MCF 10A (cell line): ENCODE results near the gene SAMHD1. TPM values are rescaled to one million over a fixed set of nuclear protein-coding genes. Genes with fewer than 3 reads are reported as not detected.

ENCODE experiments used
- BruUV-seq: library from RNA; stranded (reverse); fragments of 400-500 nt; replicated peaks from 2 replicates; lab custom pipeline; 2021; lab: Mats Ljungman, UMichigan
- CTCF ChIA-PET: fragments of 300-600 bp; sonication (Branson Sonifier 250); formaldehyde crosslinking; extraction: SDS; loops from one replicate; lab custom pipeline; 2021; ENCODE audit warnings: antibody characterized with exemption, inconsistent platforms; lab: Yijun Ruan, JAX
- POLR2A ChIA-PET: fragments of 300-600, 350-650 bp; sonication (Branson Sonifier 250); formaldehyde crosslinking; extraction: SDS; loops from one replicate; lab custom pipeline; 2020; ENCODE audit warnings: antibody characterized with exemption, inconsistent platforms; lab: Yijun Ruan, JAX
- DNase-seq: peaks from one replicate; pipeline ENCODE4 v3.0.0-alpha.2; 2018; ENCODE audit not compliant: unreplicated experiment
- H3K27ac Mint-ChIP-seq: one replicate; pipeline ENCODE4 v1.8.0; 2022; ENCODE audit warnings: mild to moderate bottlenecking, low read depth, mixed read lengths; ENCODE audit not compliant: unreplicated experiment
- H3K27me3 Mint-ChIP-seq: one replicate; pipeline ENCODE4 v1.8.0; 2022; ENCODE audit warnings: mixed read lengths; ENCODE audit not compliant: insufficient read depth, unreplicated experiment
- H3K36me3 Mint-ChIP-seq: one replicate; pipeline ENCODE4 v1.8.0; 2022; ENCODE audit warnings: mild to moderate bottlenecking, moderate library complexity, mixed read lengths; ENCODE audit not compliant: insufficient read depth, unreplicated experiment
- H3K4me1 Mint-ChIP-seq: one replicate; pipeline ENCODE4 v1.8.0; 2022; ENCODE audit warnings: mixed read lengths; ENCODE audit not compliant: insufficient read depth, unreplicated experiment
- H3K4me3 Mint-ChIP-seq: one replicate; pipeline ENCODE4 v1.8.0; 2022; ENCODE audit warnings: mild to moderate bottlenecking, moderate library complexity, mixed read lengths; ENCODE audit not compliant: unreplicated experiment
- H3K9me3 Mint-ChIP-seq: one replicate; pipeline ENCODE4 v1.8.0; 2022; ENCODE audit warnings: mixed read lengths; ENCODE audit not compliant: unreplicated experiment
- intact Hi-C: fragments of 100-400 bp; cut with micrococcal nuclease; formaldehyde crosslinking; loops from 2 replicates; pipeline ENCODE4 v1.14.1; 2022
- total RNA-seq: library from RNA; stranded (reverse); gene quantifications from 2 replicates; pipeline ENCODE4 v1.2.3, GENCODE V29; 2022
- TF ChIP-seq, protein P1 (sequence below): fragments of 200-600 bp; IDR thresholded peaks from one replicate; pipeline ENCODE4 v1.8.0; 2022; ENCODE audit warnings: antibody characterized with exemption, mild to moderate bottlenecking; ENCODE audit not compliant: unreplicated experiment

Gene SAMHD1
- total RNA-seq, 1 experiment from 2014 or later: 2.6 TPM

GRCh38 chr20:36904690-36905089, 46.8 kb downstream of the SAMHD1 start:
- Mint-ChIP-seq H3K9me3 (no peaks in the 10 kb centered on the region), H3K27me3 (no peaks in the 10 kb centered on the region), H3K27ac (no peak overlapping the region), H3K4me1 (no peaks in the 10 kb centered on the region), H3K36me3 (peaks cover 7% of the 10 kb centered on the region), H3K4me3 (no peak overlapping the region)
- no peak for DNase-seq
- POLR2A ChIA-PET: no interaction called here
- TF ChIP-seq, protein P1, sequence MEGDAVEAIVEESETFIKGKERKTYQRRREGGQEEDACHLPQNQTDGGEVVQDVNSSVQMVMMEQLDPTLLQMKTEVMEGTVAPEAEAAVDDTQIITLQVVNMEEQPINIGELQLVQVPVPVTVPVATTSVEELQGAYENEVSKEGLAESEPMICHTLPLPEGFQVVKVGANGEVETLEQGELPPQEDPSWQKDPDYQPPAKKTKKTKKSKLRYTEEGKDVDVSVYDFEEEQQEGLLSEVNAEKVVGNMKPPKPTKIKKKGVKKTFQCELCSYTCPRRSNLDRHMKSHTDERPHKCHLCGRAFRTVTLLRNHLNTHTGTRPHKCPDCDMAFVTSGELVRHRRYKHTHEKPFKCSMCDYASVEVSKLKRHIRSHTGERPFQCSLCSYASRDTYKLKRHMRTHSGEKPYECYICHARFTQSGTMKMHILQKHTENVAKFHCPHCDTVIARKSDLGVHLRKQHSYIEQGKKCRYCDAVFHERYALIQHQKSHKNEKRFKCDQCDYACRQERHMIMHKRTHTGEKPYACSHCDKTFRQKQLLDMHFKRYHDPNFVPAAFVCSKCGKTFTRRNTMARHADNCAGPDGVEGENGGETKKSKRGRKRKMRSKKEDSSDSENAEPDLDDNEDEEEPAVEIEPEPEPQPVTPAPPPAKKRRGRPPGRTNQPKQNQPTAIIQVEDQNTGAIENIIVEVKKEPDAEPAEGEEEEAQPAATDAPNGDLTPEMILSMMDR: no peak
- intact Hi-C loops: no loop called here
- no TSS peak for BruUV-seq
- CTCF ChIA-PET: interaction anchor here (0.6 to 1.4 kb wide), 3 partner anchors 18 to 112 kb away, joined by 3 to 5 read pairs (median 4); no protein-coding TSS in a partner anchor

DNA sequence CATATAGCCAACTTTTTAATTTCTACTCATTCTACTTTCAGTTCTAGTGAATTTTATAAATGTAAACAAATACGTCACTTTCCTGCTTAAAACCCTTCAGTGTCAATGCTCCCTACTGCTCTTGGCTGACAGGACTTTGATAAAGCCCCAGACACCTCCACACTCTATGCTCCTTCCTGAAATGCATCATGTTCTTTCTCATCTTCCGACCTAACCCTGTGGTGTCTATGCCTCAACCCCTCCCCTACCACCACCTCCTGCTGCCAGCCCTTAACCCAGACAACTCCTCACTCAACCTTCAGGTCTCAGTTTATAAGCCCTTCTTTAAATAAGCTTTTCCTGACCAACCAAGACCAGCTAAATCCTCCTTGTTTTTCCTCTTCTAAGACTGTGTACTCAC, 56.5 kb downstream of the SAMHD1 start:
- no TSS peak for BruUV-seq
- DNase-seq: no peak
- TF ChIP-seq, protein P1: no peak
- CTCF ChIA-PET: no interaction called here
- Mint-ChIP-seq H3K4me3 (no peak overlapping the region), H3K4me1 (no peaks in the 10 kb centered on the region), H3K27me3 (no peaks in the 10 kb centered on the region), H3K9me3 (no peaks in the 10 kb centered on the region), H3K27ac (no peak overlapping the region), H3K36me3 (no peaks in the 10 kb centered on the region)
- intact Hi-C loops: no loop called here
- POLR2A ChIA-PET: no interaction called here

GRCh38 chr20:36893801-36894200, 57.7 kb downstream of the SAMHD1 start:
- ChIA-PET CTCF (interaction anchor here (0.5 to 1.9 kb wide), 6 partner anchors 80 to 692 kb away, joined by 3 to 5 read pairs (median 4); partner anchors contain the start of gene NDRG3), POLR2A (interaction anchor here (0.5 to 1.2 kb wide), 4 partner anchors 8 to 153 kb away, joined by 3 to 4 read pairs (median 3); no protein-coding TSS in a partner anchor)
- no peaks in the 10 kb centered on the region for H3K36me3 Mint-ChIP-seq
- DNase-seq: no peak
- H3K4me3 Mint-ChIP-seq: no peak overlapping the region
- no peaks in the 10 kb centered on the region for H3K27me3 Mint-ChIP-seq
- H3K4me1 Mint-ChIP-seq: no peaks in the 10 kb centered on the region
- intact Hi-C loops: no loop called here
- no TSS peak for BruUV-seq
- no peaks in the 10 kb centered on the region for H3K9me3 Mint-ChIP-seq
- TF ChIP-seq, protein P1: no peak
- no peak overlapping the region for H3K27ac Mint-ChIP-seq

DNA sequence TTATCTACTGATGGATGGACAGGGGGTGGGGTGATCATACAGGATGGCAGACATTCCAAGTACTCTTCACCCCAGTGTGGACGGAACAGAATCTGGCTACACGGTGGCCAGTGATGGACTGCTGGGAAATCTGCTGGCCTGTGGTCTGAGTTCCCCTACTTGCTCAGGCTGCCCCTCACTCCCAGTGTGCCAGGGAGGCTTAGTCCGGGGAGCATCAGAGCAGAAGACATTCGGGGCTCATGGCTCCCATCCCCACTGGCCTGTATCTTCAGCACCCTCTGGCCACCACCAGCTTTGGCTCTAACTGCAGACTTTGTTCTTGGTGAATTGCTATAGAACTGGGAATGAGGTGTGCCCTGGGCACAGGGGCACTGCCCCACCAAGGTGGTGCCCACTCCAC, 60.3 kb downstream of the SAMHD1 start:
- no peaks in the 10 kb centered on the region for H3K27me3 Mint-ChIP-seq
- no peak overlapping the region for H3K27ac Mint-ChIP-seq
- ChIA-PET CTCF (interaction anchor here (0.5 to 1.0 kb wide), 2 partner anchors 28 to 56 kb away, joined by 3 to 5 read pairs; no protein-coding TSS in a partner anchor), POLR2A (no interaction called here)
- H3K4me1 Mint-ChIP-seq: peaks cover 7% of the 10 kb centered on the region
- intact Hi-C loops: no loop called here
- no peaks in the 10 kb centered on the region for H3K36me3 Mint-ChIP-seq
- no peak for DNase-seq
- no peak overlapping the region for H3K4me3 Mint-ChIP-seq
- BruUV-seq: no TSS peak
- TF ChIP-seq, protein P1: no peak
- H3K9me3 Mint-ChIP-seq: no peaks in the 10 kb centered on the region
